Body of pancreas (tissue), 4 donors: Measurements from ENCODE around the gene SBNO2.
"Not testable (repeated sequence)": the region's sequence is repeated elsewhere in the genome, so short reads cannot be mapped to it uniquely, and the experiment has no call there.

Experiments
- CTCF ChIP-seq, 7 experiments: fragments of 450-650 bp in 4 of 7; fragments of 200-600 bp in 3 of 7; sonication (generic) in 3 of 7; IDR thresholded peaks; one replicate each; pipeline ENCODE4 v1.5.1; 2016 to 2019; ENCODE audit warnings: antibody characterized with exemption in 7 of 7
- POLR2A ChIP-seq, 3 donors: fragments of 450-650 bp; IDR thresholded peaks; one replicate each; pipeline ENCODE4 v1.6.1; 2016; ENCODE audit warnings: antibody characterized with exemption in 3 of 3, mild to moderate bottlenecking in 2 of 3

DNA sequence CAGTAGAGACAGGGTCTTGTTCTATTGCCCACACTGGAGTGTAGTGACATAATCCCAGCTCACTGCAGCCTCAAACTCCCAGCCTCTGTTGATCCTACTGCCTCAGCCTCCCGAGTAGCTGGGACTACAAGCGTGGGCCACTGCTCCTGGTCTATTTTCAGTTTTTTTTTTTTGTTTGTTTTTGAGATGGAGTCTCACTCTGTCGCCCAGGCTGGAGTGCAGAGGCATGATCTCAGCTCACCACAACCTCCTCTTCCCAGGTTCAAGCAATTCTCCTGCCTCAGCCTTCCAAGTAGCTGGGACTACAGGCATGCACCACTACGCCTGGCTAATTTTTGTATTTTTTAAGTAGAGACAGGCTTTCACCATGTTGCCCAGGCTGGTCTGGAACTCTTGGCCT, 26.5 kb upstream of the SBNO2 start:
- TF ChIP-seq CTCF, POLR2A (IDR thresholded peaks at IDR 0.05): not testable (repeated sequence)
